A673 (cell line): Measurements from ENCODE around the gene BEGAIN.

ENCODE experiments used
- CTCF ChIP-seq: fragments of 300-800, 200-600 bp; sonication (generic); conservative IDR thresholded peaks from 2 replicates; pipeline ENCODE4 v1.5.1; 2017; ENCODE audit warnings: low read depth, mild to moderate bottlenecking, antibody characterized with exemption, low read length, moderate library complexity, mixed read lengths
- EZH2 ChIP-seq: fragments of 200-600 bp; sonication (generic); IDR thresholded peaks from 2 replicates; pipeline ENCODE4 v1.6.1; 2017; ENCODE audit warnings: borderline replicate concordance, low read depth, mild to moderate bottlenecking, mixed read lengths, antibody characterized with exemption, low read length; ENCODE audit not compliant: poor library complexity, severe bottlenecking

- TF ChIP-seq EZH2: no peak
- no peak for TF ChIP-seq CTCF
These were observed 97.0 kb downstream of the BEGAIN start for GRCh38 chr14:100490252-100490651.
